HEK293 (cell line): ENCODE data around the gene TMEM179.
A peak's percentile ranks its signal among the peaks of the same experiment; 100 is the strongest.

Experiments used
- GLIS1 ChIP-seq: fragments of 450-650 bp; formaldehyde crosslinking; IDR thresholded peaks from 2 replicates; pipeline ENCODE4 v1.5.1; 2016; ENCODE audit warnings: missing biosample characterization, missing genetic modification characterization
- IKZF3 ChIP-seq: fragments of 450-650 bp; IDR thresholded peaks from 2 replicates; pipeline ENCODE4 v1.5.0; 2018; ENCODE audit warnings: missing biosample characterization, mild to moderate bottlenecking, missing genetic modification characterization, moderate library complexity
- KLF1 ChIP-seq: fragments of 450-650 bp; formaldehyde crosslinking; IDR thresholded peaks from 2 replicates; pipeline ENCODE4 v1.5.1; 2016; ENCODE audit warnings: missing biosample characterization, missing genetic modification characterization
- KLF16 ChIP-seq: fragments of 450-650 bp; formaldehyde crosslinking; IDR thresholded peaks from 2 replicates; pipeline ENCODE4 v1.5.1; 2017; ENCODE audit warnings: missing biosample characterization, missing genetic modification characterization
- SCRT1 ChIP-seq: fragments of 450-650 bp; formaldehyde crosslinking; IDR thresholded peaks from 2 replicates; pipeline ENCODE4 v1.5.1; 2016; ENCODE audit warnings: missing biosample characterization, missing genetic modification characterization, borderline replicate concordance
- SP2 ChIP-seq: fragments of 450-650 bp; formaldehyde crosslinking; IDR thresholded peaks from 2 replicates; pipeline ENCODE4 v1.5.1; 2016; ENCODE audit warnings: missing biosample characterization, missing genetic modification characterization
- ZBTB11 ChIP-seq: fragments of 450-650 bp; formaldehyde crosslinking; conservative IDR thresholded peaks from 2 replicates; pipeline ENCODE4 v1.5.1; 2016; ENCODE audit warnings: low read depth, missing biosample characterization, missing genetic modification characterization
- ZFHX2 ChIP-seq: fragments of 450-650 bp; formaldehyde crosslinking; conservative IDR thresholded peaks from 2 replicates; pipeline ENCODE4 v1.5.1; 2016; ENCODE audit warnings: missing biosample characterization, missing genetic modification characterization
- ZNF155 ChIP-seq: fragments of 450-650 bp; formaldehyde crosslinking; IDR thresholded peaks from 2 replicates; pipeline ENCODE4 v1.5.1; 2016; ENCODE audit warnings: missing biosample characterization, missing genetic modification characterization
- ZNF221 ChIP-seq: fragments of 450-650 bp; formaldehyde crosslinking; IDR thresholded peaks from 2 replicates; pipeline ENCODE4 v1.5.1; 2017; ENCODE audit warnings: missing biosample characterization, missing genetic modification characterization, borderline replicate concordance
- ZNF350 ChIP-seq: fragments of 450-650 bp; formaldehyde crosslinking; IDR thresholded peaks from 2 replicates; pipeline ENCODE4 v1.5.0; 2017; ENCODE audit warnings: missing biosample characterization, mild to moderate bottlenecking, missing genetic modification characterization
- ZNF398 ChIP-seq: fragments of 450-650 bp; formaldehyde crosslinking; IDR thresholded peaks from 2 replicates; pipeline ENCODE4 v1.5.1; 2017; ENCODE audit warnings: missing biosample characterization, missing genetic modification characterization
- ZNF48 ChIP-seq: fragments of 450-650 bp; formaldehyde crosslinking; IDR thresholded peaks from 2 replicates; pipeline ENCODE4 v1.5.1; 2016; ENCODE audit warnings: missing biosample characterization, missing genetic modification characterization
- ZNF501 ChIP-seq: fragments of 450-650 bp; formaldehyde crosslinking; IDR thresholded peaks from 2 replicates; pipeline ENCODE4 v1.5.1; 2016; ENCODE audit warnings: missing biosample characterization, missing genetic modification characterization
- ZNF514 ChIP-seq: fragments of 450-650 bp; formaldehyde crosslinking; IDR thresholded peaks from 2 replicates; pipeline ENCODE4 v1.5.1; 2016; ENCODE audit warnings: missing biosample characterization, missing genetic modification characterization
- ZNF529 ChIP-seq: fragments of 450-650 bp; formaldehyde crosslinking; IDR thresholded peaks from 2 replicates; pipeline ENCODE4 v1.5.1; 2017; ENCODE audit warnings: missing genetic modification characterization, missing biosample characterization; ENCODE audit not compliant: insufficient replicate concordance
- ZNF555 ChIP-seq: fragments of 450-650 bp; formaldehyde crosslinking; conservative IDR thresholded peaks from 2 replicates; pipeline ENCODE4 v1.5.1; 2017; ENCODE audit warnings: missing biosample characterization, mild to moderate bottlenecking, missing genetic modification characterization, inconsistent platforms
- ZNF571 ChIP-seq: fragments of 450-650 bp; formaldehyde crosslinking; IDR thresholded peaks from 2 replicates; pipeline ENCODE4 v1.5.0; 2017; ENCODE audit warnings: missing biosample characterization, missing genetic modification characterization
- ZNF639 ChIP-seq: fragments of 450-650 bp; formaldehyde crosslinking; IDR thresholded peaks from 2 replicates; pipeline ENCODE4 v1.5.1; 2016; ENCODE audit warnings: missing biosample characterization, missing genetic modification characterization
- ZNF654 ChIP-seq: fragments of 450-650 bp; formaldehyde crosslinking; IDR thresholded peaks from 2 replicates; pipeline ENCODE4 v1.5.1; 2016; ENCODE audit warnings: low read depth, missing biosample characterization, missing genetic modification characterization
- ZNF660 ChIP-seq: fragments of 450-650 bp; IDR thresholded peaks from 2 replicates; pipeline ENCODE4 v1.5.1; 2018; ENCODE audit warnings: missing biosample characterization, mild to moderate bottlenecking, missing genetic modification characterization
- ZNF677 ChIP-seq: fragments of 450-650 bp; IDR thresholded peaks from 2 replicates; pipeline ENCODE4 v1.5.0; 2018; ENCODE audit warnings: missing biosample characterization, mild to moderate bottlenecking, missing genetic modification characterization, moderate library complexity
- ZNF747 ChIP-seq: fragments of 450-650 bp; formaldehyde crosslinking; IDR thresholded peaks from 2 replicates; pipeline ENCODE4 v1.5.1; 2016; ENCODE audit warnings: missing biosample characterization, missing genetic modification characterization
- ZNF777 ChIP-seq: fragments of 450-650 bp; formaldehyde crosslinking; IDR thresholded peaks from 2 replicates; pipeline ENCODE4 v1.5.1; 2017; ENCODE audit warnings: missing biosample characterization, missing genetic modification characterization, borderline replicate concordance
- ZSCAN30 ChIP-seq: fragments of 450-650 bp; IDR thresholded peaks from 2 replicates; pipeline ENCODE4 v1.5.1; 2018; ENCODE audit warnings: missing biosample characterization, mild to moderate bottlenecking, missing genetic modification characterization, moderate library complexity
- TF ChIP-seq, protein P1 (sequence below): fragments of 450-650 bp; formaldehyde crosslinking; IDR thresholded peaks from 2 replicates; pipeline ENCODE4 v1.5.1; 2016; ENCODE audit warnings: missing biosample characterization, missing genetic modification characterization
- TF ChIP-seq, protein P2 (sequence below): IDR thresholded peaks from 2 replicates; pipeline ENCODE4 v1.6.1; 2011; ENCODE audit warnings: mild to moderate bottlenecking, low read depth, low read length, borderline replicate concordance

TMEM179 gene

DNA sequence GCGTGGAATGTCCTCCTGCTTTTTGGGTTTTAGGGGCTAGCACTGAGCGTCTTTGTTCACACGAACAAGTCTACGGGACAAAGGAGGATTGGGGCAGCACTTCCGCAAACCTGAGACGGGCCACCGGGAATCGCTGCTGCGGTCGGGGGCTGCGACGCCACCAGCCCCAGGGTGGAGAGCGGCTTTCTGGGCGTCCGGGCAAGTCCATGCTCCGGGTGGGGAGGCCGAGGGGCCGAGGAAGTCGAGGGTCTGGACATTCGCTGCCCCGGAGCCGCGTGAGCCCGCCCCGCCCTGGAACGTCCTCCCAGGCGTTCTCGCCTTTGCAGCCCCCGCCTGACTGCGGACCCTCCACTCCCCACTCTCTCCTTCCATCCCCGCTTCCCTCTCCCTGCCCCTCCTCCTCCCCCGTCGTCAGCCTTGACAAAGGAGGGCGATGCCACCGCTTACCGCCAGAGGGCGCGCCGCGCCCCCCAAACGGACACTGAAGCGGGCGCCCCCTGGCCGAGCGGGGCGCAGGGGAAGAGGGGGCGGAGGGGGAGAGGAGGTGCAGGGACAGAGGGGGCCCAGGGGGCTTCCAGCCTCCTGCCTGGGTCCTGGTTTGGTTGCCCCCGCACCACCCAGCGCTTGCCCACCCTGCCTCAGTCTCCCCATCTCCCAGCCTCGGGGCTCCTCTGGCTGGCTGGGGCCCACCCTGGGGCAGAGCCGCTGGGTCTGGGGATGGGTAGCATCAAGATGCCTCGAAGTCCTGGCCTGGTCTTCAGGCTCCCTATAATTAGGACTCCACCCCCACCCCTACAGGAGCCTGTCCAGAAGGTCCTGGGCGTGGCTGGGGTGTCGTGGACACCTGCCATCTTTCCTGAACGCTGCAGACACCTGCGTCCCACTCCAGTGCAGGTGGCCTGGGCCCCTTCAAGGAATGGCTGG is 45.7 kb upstream of the TMEM179 start (continued):
- TF ChIP-seq ZNF677 (tag by site-specific recombination): no peak
- no peak for TF ChIP-seq IKZF3
- TF ChIP-seq ZNF398 (tag by site-specific recombination): peak; percentile 41
- no peak for TF ChIP-seq ZNF571
- peak; percentile 63 for TF ChIP-seq GLIS1 (tag by site-specific recombination)
- TF ChIP-seq ZSCAN30: 0 out of 2 replicates have a peak, but pooled peaks have one; percentile 60
- TF ChIP-seq ZNF501 (tag by site-specific recombination): 0 out of 2 replicates have a peak, but pooled peaks have one; percentile 32
- peak; percentile 48 for TF ChIP-seq ZNF654 (tag by site-specific recombination)
- TF ChIP-seq ZNF529 (tag by site-specific recombination): no peak
- TF ChIP-seq ZNF221 (tag by site-specific recombination): no peak
- 0 out of 2 replicates have a peak, but pooled peaks have one; percentile 28 for TF ChIP-seq KLF16 (tag by site-specific recombination)
- no peak for TF ChIP-seq ZNF155
- TF ChIP-seq ZNF747 (tag by site-specific recombination): no peak
- no peak for TF ChIP-seq KLF1 (tag by site-specific recombination)
- TF ChIP-seq ZBTB11: peak; percentile 25; the same call in 1 of the 2 replicates
- no peak for TF ChIP-seq SCRT1 (tag by site-specific recombination)
- no peak for TF ChIP-seq ZNF639 (tag by site-specific recombination)
- no peak for TF ChIP-seq ZNF555 (tag by site-specific recombination)
- TF ChIP-seq ZNF514: no peak
- TF ChIP-seq ZNF777 (tag by site-specific recombination): no peak
- TF ChIP-seq ZNF48 (tag by site-specific recombination): no peak
- TF ChIP-seq, protein P1, sequence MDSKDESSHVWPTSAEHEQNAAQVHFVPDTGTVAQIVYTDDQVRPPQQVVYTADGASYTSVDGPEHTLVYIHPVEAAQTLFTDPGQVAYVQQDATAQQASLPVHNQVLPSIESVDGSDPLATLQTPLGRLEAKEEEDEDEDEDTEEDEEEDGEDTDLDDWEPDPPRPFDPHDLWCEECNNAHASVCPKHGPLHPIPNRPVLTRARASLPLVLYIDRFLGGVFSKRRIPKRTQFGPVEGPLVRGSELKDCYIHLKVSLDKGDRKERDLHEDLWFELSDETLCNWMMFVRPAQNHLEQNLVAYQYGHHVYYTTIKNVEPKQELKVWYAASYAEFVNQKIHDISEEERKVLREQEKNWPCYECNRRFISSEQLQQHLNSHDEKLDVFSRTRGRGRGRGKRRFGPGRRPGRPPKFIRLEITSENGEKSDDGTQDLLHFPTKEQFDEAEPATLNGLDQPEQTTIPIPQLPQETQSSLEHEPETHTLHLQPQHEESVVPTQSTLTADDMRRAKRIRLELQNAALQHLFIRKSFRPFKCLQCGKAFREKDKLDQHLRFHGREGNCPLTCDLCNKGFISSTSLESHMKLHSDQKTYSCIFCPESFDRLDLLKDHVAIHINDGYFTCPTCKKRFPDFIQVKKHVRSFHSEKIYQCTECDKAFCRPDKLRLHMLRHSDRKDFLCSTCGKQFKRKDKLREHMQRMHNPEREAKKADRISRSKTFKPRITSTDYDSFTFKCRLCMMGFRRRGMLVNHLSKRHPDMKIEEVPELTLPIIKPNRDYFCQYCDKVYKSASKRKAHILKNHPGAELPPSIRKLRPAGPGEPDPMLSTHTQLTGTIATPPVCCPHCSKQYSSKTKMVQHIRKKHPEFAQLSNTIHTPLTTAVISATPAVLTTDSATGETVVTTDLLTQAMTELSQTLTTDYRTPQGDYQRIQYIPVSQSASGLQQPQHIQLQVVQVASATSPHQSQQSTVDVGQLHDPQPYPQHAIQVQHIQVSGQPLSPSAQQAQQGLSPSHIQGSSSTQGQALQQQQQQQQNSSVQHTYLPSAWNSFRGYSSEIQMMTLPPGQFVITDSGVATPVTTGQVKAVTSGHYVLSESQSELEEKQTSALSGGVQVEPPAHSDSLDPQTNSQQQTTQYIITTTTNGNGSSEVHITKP: peak; percentile 93
- TF ChIP-seq SP2 (tag by site-specific recombination): no peak
- TF ChIP-seq, protein P2, sequence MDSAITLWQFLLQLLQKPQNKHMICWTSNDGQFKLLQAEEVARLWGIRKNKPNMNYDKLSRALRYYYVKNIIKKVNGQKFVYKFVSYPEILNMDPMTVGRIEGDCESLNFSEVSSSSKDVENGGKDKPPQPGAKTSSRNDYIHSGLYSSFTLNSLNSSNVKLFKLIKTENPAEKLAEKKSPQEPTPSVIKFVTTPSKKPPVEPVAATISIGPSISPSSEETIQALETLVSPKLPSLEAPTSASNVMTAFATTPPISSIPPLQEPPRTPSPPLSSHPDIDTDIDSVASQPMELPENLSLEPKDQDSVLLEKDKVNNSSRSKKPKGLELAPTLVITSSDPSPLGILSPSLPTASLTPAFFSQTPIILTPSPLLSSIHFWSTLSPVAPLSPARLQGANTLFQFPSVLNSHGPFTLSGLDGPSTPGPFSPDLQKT: no peak
- no peak for TF ChIP-seq ZNF350
- no peak for TF ChIP-seq ZNF660 (tag by site-specific recombination)
- TF ChIP-seq ZFHX2: peak; percentile 68
